Caki2 (cell line): ENCODE data around the gene NISCH. TPM values are rescaled to one million over a fixed set of nuclear protein-coding genes. Genes with fewer than 3 reads are reported as not detected.

Experiments used
- DNase-seq: peaks from one replicate; pipeline ENCODE4 v3.0.0-alpha.2; 2015; ENCODE audit warnings: low read depth
- in situ Hi-C: cut with HindIII; loops from 2 replicates; pipeline ENCODE4 v1.10.0; 2016; ENCODE audit warnings: low sequenced_read_pairs, low pct_unique_long_range_greater_than_20kb, mixed read lengths
- total RNA-seq: library from RNA; depleted of rRNA; stranded (reverse); fragments of >200 nt; shearing (Covaris generic); gene quantifications from 2 replicates; pipeline ENCODE4 v1.2.3, GENCODE V29; 2014; ENCODE audit warnings: low replicate concordance

NISCH gene
- total RNA-seq, 1 experiment from 2014 or later = 11.9 TPM

DNA sequence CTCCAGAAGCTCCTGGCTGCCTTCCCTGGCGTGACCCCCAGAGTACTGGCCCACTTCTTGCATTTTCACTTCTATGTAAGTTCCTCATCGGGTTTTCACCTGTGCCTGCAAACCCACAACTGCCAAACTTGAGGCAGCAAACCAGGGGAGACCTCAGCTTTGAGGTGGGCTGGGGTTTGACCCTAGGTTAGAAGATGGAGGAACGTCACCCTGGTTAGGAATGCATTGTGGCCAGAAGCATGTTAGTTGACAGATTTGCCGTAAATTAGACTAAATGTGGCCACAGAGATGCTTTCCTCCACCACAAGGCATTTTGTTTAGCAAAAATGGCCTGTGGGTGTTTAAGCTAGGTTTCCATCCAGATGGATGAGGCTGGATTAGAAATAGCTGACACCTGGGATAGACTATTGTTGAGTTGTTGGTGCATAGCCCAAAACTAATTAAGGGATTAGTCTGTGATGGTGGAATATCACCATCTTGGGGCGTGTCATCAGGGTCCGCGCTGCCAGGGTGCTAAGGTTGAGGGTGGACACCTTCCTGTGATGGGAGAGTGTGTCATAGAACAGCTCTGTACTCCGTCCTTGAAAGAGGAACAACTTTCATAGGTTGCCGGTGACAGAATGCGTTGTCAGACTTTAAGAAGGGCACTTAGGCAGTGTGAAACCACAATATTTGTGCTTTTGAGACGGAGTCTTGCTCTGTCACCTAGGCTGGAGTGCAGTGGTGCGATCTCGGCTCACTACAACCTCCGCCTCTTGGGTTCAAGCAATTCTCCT is 3.6 kb downstream of the NISCH start:
- no peak for DNase-seq
- in situ Hi-C loops = no loop called here

DNA sequence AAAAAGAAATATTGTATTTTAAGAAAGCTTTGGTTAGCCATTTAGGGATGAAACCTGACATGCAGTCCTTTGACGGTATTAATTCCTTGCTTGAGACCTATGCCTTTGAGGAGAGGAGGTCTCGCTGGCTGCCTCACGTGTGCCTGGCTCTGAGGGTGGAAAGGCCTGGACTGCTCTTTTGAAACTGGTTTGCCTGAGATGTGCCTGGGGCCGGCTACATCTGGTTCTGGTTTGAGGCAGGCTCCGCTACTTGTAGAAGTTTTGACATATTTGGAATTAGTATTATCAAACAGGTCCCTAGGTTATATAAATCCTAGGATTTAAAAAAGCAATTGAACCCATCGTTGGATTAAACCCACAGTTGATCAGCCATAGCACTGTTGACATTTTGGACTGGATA is 6.5 kb downstream of the NISCH start:
- in situ Hi-C loops = no loop called here

DNA sequence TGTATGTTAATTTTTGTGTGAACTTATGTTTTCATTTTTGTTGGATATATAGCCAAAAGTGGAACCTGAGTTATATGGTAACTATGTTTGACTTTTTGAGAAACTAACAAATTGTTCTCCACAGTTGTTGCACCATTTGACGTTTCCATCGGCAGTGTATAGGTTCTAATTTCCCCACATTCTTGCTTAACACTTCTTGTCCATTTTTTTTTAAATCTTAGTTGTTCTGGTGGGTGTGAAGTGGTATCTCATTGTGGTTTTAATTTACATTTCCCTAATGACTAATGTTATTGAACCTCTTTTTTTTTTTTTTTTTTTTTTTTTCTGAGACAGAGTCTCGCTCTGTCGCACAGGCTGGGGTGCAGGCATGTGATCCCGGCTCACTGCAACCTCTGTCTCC is 8.0 kb downstream of the NISCH start:
- in situ Hi-C loops = no loop called here
- no peak for DNase-seq

More for the DNA sequence above, 6.5 kb downstream of the NISCH start:
- DNase-seq = no peak

DNA sequence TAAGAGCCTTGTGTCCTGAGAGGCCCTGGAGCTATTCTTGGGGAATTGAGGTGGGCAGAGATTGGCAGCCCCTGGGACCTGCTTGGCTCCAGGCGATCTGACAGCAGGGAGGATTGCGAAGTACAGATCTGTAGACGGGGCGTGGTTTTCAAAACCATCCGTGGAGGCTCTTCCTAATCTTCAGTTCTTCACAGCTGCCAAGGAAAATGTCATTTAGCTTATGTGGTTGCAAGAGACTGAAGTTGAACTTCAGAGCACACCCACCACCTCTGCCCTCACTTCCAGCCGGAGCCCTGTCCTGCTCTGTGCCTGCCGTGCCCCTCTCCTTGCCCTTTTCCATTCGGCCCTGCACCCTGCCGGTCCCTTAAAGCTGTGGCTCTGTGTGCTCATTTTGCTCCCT is 12.9 kb downstream of the NISCH start:
- in situ Hi-C loops = no loop called here

DNA sequence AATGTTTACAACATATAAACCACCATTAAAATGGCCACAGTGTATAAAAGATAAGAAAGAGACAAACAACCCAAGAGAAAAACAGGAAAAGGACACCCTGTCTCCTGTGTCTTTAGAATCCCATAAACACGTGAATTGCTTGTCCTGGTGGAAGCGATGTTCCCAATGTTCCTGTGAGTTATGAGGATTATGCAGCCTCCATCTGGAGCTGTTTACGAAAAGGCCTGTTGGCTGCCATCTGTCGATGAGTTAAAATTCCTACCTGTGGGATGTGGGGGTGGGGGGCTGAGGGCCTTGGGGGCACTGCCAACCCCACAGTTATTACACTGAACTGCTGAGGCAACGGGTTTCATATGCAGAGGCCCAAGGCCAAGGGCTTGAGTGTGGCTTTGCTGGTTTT is 13.6 kb downstream of the NISCH start:
- DNase-seq = no peak
- in situ Hi-C loops = no loop called here

More for the DNA sequence above, 12.9 kb downstream of the NISCH start:
- DNase-seq = no peak

DNA sequence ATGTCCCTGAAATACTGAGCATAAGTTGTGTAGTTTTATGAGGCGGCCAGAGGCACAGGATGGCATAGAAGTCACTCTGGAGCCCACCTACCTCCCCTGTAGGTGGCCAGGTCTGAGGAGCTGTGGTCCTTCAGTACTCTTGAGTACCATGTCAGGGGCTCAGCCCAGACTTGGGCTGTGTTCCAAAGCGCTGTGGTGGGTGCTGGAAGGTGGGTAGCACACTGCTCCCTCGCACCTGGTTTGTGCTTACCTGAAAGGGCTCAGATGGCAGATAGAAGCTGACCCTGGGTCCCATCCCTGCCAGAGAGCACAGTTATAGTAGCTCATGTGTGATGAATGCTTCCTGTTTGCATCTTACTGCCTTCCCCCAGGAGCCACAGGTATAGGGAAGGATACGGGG is 15.5 kb downstream of the NISCH start:
- in situ Hi-C loops = no loop called here
- no peak for DNase-seq

DNA sequence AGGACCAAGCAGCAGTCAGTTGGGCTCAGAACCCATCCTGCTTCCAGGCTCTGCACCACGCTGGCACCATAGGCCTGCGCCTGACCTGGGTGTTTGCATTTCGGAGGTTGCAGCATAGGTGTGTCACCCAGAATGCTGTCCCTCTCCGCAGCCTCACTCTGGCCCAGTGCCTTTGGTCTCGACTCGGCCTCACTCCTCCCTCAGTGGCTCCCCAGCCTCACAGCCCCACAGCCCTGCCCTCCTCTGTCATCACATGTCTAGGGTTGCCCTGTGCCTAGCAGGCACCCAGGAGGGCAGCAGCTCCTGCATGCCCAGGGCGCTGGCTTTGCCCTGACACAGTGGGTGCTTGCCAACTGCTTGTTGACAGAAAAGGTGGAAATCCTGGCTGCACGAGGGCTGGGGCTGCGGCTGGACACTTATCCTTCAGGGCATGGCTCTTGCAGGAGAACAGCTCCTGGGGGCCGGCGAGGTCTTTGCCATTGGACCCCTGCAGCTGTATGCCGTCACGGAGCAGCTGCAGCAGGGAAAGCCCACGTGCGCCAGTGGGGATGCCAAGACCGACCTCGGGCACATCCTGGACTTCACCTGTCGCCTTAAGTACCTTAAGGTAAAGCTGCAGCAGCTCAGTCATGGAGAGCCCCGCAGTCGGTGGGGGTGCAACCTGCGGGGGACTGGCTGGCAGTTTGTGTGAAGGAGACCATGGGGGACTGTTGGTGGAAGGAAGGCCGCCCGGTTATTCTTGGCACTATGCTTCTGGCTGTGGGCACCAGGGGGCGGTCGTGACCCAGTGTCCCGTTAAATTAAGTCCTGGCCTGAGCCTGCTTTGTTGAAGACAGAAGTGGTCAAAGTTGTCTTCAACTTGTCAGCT is 16.2 kb downstream of the NISCH start:
- no peak for DNase-seq

DNA sequence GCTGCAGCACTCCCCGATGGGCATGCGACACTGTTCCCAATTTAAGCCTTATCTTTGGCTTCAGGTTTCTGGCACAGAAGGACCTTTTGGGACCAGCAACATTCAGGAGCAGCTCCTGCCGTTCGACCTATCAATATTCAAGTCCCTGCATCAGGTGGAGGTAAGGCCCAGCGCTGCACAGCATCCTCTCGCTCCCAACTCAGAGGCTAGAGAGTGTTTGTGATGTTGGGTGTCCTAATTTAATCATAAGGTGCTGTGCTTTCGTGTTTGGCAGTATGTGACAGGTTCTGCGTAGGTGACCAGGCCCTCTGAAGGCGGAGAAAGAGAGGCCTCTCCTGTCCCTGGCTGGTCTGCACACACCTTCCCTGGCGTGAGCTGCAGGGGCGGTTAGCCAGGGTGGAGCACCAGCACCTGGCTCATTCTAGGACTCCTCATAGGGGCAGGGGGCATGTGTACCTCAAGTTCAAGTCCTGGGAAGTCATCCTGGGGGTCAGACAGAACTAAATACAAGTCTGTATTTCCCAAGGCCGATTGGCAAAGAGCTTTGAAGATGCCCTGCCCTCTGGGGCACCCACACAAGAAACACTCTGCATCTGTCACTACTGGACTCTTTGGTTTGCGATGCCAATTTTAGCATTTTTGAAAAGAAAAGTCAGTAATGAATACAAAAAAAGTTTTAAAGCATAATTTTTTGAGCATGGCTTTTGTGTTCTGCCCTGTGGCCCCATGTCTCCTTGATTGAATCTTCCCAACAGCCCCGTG is 17.0 kb downstream of the NISCH start:
- DNase-seq = no peak
- in situ Hi-C loops = no loop called here

More for the DNA sequence above, 16.2 kb downstream of the NISCH start:
- in situ Hi-C loops = no loop called here

DNA sequence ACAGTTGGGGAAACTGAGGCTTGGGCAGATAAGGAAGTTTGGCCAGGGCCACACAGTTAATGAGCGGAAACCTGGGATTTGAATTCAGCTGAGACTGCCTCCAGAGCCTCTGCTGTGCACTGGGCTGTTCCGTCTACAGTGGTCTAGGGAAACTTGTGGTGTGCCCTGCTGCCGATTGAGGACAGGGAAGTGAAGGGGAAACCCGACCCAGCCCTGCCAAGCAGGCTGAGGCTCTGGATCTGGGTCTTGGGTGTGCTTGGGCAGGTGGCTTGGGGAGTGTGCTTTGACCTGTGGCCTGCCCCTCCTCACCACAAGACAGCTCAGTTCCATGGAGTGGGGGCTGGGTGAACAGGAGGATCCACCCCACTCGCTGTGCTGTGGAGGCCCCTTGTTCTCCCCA is 17.6 kb downstream of the NISCH start:
- in situ Hi-C loops = no loop called here
- no peak for DNase-seq

DNA sequence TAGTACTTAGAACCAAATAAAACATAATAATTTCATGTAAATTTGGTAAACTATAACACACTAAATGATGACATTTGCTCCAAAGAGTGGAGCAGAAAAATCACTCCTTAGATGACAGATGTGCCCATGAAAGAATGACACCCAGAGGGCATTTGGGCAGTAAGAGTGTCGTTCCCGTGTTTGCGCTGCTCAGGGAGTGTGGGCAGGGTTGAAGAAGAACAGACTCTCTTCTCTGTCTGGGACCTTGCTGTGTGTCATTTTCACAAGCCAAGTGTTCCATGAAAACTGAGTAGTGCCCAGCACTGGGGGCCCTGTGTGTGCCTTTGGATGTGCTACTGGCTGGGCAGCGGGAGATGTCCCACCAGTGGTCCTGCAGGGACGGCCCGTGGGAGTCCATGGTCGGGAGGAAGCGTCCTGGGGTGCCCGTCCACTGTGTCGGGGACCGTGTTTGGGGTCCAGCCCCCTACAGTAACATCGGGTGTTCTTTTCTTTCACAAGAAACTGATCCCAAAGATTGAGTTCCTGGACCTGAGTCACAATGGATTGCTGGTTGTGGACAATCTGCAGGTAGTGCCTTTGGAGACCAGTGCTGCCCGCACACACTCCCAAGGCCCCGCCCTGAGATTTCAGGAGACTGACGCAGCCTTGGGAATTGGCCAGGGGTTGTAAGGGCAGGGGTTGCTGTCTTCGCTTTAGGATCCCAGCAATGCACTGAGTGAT is 21.8 kb downstream of the NISCH start:
- in situ Hi-C loops = no loop called here
- DNase-seq = no peak

DNA sequence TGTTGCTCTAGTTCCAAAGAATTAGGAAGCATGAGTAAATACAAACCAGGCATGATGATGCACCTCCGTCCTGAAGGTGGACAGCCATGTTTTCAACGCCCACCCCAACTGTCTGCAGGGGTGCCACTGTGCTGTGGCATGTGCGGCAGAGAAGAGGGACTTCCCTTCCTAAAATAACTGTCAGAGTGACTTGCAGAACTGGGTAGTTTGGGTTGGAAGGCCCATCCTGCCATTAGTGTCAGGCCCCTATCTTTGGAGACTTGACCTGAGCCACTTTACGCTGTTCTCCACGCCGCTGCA is 22.3 kb downstream of the NISCH start:
- in situ Hi-C loops = no loop called here
- DNase-seq = no peak

DNA sequence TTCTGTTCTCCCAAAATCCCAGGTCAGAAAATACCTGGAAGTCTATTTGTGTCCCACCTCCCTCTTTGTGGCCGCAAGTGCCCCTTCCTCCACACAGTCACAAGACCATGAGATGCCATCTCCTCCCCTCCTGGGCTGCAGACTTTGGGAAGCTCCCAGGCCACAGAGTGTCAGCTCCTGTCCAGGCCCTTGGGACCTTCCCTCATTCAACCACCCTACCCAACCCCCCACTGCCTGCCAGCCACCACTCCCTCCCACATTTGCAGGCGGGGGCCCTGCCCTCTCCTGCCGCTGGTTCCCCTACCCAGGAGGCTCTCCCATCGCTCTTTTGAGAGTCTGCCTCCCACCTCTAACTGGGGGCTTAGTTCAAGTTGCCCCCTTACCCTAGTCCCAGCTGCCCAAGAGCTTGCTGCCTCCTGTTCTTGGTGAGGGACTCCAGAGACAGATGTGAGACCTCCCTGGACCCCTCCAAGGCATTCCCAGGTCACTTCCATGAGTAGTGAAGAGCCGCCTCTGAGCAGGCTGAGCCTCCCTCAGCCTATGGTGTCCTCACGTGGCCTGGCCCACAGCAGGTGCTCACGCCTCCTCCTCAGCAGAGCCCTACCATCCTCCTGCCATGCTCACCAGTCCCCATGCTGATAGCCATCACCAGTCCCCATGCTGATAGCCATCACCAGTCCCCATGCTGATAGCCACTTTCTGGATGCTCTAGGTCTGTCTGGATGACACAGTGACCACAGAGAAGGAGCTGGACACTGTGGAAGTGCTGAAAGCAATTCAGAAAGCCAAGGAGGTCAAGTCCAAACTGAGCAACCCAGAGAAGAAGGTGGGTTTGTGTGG is 23.9 kb downstream of the NISCH start:
- in situ Hi-C loops = no loop called here
- no peak for DNase-seq

DNA sequence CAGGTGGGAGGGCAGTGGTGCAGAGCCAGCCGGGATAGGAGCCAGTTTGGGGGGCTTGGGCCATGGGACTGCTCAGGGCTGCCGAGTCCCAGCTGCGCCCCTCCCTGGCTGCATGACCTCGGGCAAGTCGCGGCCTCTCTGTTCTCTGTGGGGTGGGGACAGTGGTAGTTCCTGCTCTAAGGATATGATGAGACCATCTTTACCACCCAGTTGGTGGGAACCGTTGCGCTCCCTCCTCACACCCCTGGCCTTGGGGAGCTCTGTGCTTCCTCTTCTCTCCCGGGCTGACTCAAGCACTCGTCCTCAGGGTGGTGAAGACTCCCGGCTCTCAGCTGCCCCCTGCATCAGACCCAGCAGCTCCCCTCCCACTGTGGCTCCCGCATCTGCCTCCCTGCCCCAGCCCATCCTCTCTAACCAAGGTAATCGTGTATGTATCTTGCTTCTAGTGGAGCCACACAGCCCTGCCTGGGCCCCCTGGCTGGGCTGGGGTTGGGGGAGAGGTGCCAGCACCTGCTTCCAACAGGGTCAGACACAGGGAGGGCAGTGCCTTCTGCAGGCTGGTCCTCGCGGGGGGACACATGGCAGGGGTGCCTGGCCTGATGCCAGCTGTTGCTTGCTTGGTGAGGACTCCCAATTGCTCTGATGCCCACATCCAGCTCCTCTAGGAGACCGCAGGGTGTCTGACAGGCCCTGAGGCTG is 24.6 kb downstream of the NISCH start:
- in situ Hi-C loops = no loop called here

DNA sequence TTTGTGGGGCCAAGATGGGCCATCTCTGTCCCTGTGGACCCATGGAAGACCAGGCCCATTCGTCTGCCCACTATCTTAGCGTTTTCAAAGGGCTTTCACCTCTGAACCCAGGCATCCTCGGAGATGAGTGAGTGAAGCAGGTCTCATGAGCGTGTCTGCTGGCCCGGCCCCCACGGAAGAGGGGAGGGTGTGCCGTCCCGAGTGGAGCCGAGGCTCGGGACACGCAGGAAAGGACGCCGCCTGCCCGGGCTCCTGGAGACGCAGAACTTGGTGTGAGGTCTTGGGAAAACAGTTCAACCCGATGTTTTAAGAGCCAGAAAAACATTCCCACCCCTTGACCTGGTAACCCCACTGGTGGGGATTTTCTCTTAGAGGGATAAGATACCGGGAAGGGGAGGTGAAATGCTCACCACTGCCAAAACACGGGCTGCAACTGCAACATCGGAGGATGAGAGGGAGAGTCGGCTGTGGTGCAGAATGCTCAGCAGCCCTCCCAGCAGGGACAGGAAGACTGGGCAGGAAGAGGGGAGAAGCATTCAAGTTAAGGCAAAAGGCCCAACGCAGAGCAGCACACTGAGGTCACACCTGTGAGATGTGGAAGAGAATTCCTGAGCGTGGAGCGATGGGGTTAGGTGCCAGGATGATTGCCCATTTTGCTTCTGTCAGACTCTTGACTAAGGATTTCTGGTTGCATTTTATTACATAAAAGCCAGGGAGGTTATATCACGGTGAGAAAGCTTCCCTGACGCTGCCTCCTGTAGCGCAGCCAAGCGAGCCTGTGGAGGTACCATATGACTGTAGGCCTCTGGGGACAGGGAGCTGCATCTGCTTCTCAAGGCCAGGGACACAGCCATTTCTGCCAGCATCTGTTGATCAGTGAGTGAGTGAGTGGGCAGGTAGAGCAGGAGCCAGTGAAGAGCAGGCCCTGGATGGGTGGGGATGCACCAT is 25.6 kb downstream of the NISCH start:
- no peak for DNase-seq
- in situ Hi-C loops = no loop called here

More for the DNA sequence above, 24.6 kb downstream of the NISCH start:
- DNase-seq = no peak

DNA sequence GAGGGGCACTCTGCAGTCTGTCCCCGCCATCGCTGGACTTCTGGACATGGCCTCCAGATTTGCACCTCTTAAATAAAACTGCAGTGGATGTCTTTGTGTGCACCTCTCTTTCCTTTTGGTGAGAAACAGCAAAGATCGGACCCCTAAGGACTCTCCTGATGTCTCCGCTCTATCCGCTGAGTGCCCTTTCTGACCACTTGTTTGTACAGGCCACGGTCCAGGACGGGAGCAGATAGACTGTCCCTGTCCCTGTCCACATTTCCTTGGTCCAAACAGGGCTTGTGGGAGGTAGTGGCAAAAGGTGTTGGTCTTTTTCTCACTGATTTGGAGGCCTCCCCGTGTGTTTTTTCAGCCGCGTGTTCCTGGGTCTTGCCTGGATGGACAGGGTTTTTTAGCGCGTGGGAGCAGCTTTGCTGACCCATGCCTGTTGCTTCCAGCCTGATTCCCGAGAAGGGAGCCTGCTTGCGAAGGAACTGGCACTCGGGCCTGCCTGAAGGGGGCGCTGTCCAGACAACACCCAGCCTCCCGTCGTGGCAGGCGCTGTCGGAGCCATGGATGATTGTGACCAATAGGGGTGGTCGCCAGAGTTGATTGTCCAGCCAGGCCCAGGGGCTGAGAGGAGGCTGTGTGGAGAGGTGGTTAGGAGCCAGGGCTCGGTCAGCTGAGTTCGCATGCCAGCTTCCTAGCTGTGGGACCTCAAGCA is 26.6 kb downstream of the NISCH start:
- no peak for DNase-seq
- in situ Hi-C loops = no loop called here
